Stimulated activated CD8-positive, alpha-beta memory T cell treated with anti-CD3 and anti-CD28 coated beads, Interleukin-12 subunit alpha, Interleukin-12 subunit beta, amount 100 ng/mL, for 1 hour (primary cell): ENCODE results near the gene AMPD1.

Experiments
- DNase-seq: peaks from one replicate; pipeline ENCODE4 v3.0.0-alpha.2; 2020; ENCODE audit warnings: low read depth

AMPD1 gene

GRCh38 chr1:114638910-114639309, 56.4 kb downstream of the AMPD1 start:
- DNase-seq: no peak

GRCh38 chr1:114632427-114632826, 62.9 kb downstream of the AMPD1 start:
- DNase-seq: no peak

GRCh38 chr1:114627107-114627506, 68.2 kb downstream of the AMPD1 start:
- no peak for DNase-seq

- DNase-seq: no peak
These were observed 72.0 kb downstream of the AMPD1 start for GRCh38 chr1:114623364-114623763.
